OCI-LY1 (cell line): ENCODE measurements around the gene KBTBD12.

Experiments used
- CTCF ChIP-seq: fragments of 200-600 bp; sonication (generic), shearing (Covaris generic); IDR thresholded peaks from 2 replicates; pipeline ENCODE4 v1.5.1; 2017; ENCODE audit warnings: mild to moderate bottlenecking, antibody characterized with exemption, low read length, moderate library complexity, mixed read lengths
- EZH2 ChIP-seq: fragments of 200-600 bp; sonication (generic), shearing (Covaris generic); IDR thresholded peaks from 2 replicates; pipeline ENCODE4 v1.8.0; 2017; ENCODE audit warnings: borderline replicate concordance, mixed run types, mild to moderate bottlenecking, antibody characterized with exemption, low read length, moderate library complexity, mixed read lengths

GRCh38 chr3:128007033-128007424 lies 92.0 kb downstream of the KBTBD12 start:
- TF ChIP-seq CTCF (no peak), EZH2 (no peak)
